HepG2 (cell line): Measurements from ENCODE around the gene HSD17B8. TPM values are rescaled to one million over a fixed set of nuclear protein-coding genes. Genes with fewer than 3 reads are reported as not detected.

Experiments
- AGO1 ChIP-seq: fragments of 200-400 bp; formaldehyde crosslinking; IDR thresholded peaks from 2 replicates; pipeline ENCODE4 v1.6.1; 2017; ENCODE audit warnings: mild to moderate bottlenecking, low read depth, low read length, moderate library complexity; ENCODE audit not compliant: poor library complexity, severe bottlenecking
- FOXA1 ChIP-seq, 2 experiments: fragments of 450-650 bp in 1 of 2; sonication (generic) in 1 of 2; formaldehyde crosslinking in 1 of 2; IDR thresholded peaks; 2 replicates each; pipeline versions ENCODE4 v1.4.0 to v1.6.1; 2016 to 2020; ENCODE audit warnings: missing genetic modification reagents in 1 of 2
- HMGA1 ChIP-seq: sonication (generic); formaldehyde crosslinking; conservative IDR thresholded peaks from 2 replicates; pipeline ENCODE4 v1.4.0; 2020; ENCODE audit warnings: missing genetic modification reagents
- HNRNPLL ChIP-seq: fragments of 200-400 bp; formaldehyde crosslinking; IDR thresholded peaks from 2 replicates; pipeline ENCODE4 v1.6.1; 2017; ENCODE audit warnings: mild to moderate bottlenecking, low read depth, low read length; ENCODE audit not compliant: poor library complexity, severe bottlenecking
- IKZF1 ChIP-seq: fragments of 450-650 bp; IDR thresholded peaks from 2 replicates; pipeline ENCODE4 v1.7.1; 2016
- KLF13 ChIP-seq: sonication (generic); formaldehyde crosslinking; IDR thresholded peaks from 2 replicates; pipeline ENCODE4 v1.4.0; 2020; ENCODE audit warnings: mild to moderate bottlenecking, missing genetic modification reagents
- NFRKB ChIP-seq: fragments of 450-650 bp; IDR thresholded peaks from 2 replicates; pipeline ENCODE4 v1.6.1; 2017
- NR2F1 ChIP-seq, 2 experiments: fragments of 450-650 bp in 1 of 2; formaldehyde crosslinking in 1 of 2; IDR thresholded peaks; 2 replicates each; pipeline versions ENCODE4 v1.5.0 to v1.6.1; 2016 to 2020; ENCODE audit warnings: mild to moderate bottlenecking in 1 of 2, missing compliant biosample characterization in 1 of 2, missing genetic modification reagents in 1 of 2, moderate library complexity in 1 of 2
- TAF1 ChIP-seq: sonication (generic); formaldehyde crosslinking; IDR thresholded peaks from 2 replicates; pipeline ENCODE4 v1.4.0; 2020; ENCODE audit warnings: missing genetic modification reagents
- TCF12 ChIP-seq, 2 experiments: fragments of 450-650 bp in 1 of 2; sonication (generic) in 1 of 2; formaldehyde crosslinking in 1 of 2; IDR thresholded peaks; 2 replicates each; pipeline versions ENCODE4 v1.6.1 to v1.8.0; 2017 to 2022; ENCODE audit warnings: antibody characterized with exemption in 1 of 2, mild to moderate bottlenecking in 1 of 2, missing genetic modification reagents in 1 of 2, moderate library complexity in 1 of 2
- TCF7L2 ChIP-seq: IDR thresholded peaks from 2 replicates; pipeline ENCODE4 v1.6.1; 2011; ENCODE audit warnings: mild to moderate bottlenecking, low read depth, low read length, moderate library complexity
- ZC3H4 ChIP-seq: sonication (generic); formaldehyde crosslinking; IDR thresholded peaks from 2 replicates; pipeline ENCODE4 v1.4.0; 2020; ENCODE audit warnings: missing genetic modification reagents, borderline replicate concordance
- ZNF333 ChIP-seq: sonication (generic); formaldehyde crosslinking; IDR thresholded peaks from 2 replicates; pipeline ENCODE4 v1.4.0; 2020; ENCODE audit warnings: mild to moderate bottlenecking, missing genetic modification reagents, borderline replicate concordance
- ZNF619 ChIP-seq: sonication (generic); formaldehyde crosslinking; IDR thresholded peaks from 2 replicates; pipeline ENCODE4 v1.4.0; 2020; ENCODE audit warnings: mild to moderate bottlenecking, missing genetic modification reagents
- ZSCAN22 ChIP-seq: sonication (generic); formaldehyde crosslinking; IDR thresholded peaks from 2 replicates; pipeline ENCODE4 v1.4.0; 2020; ENCODE audit warnings: mild to moderate bottlenecking, missing genetic modification reagents
- polyA plus RNA-seq, 8 experiments: library from polyadenylated mRNA; depleted of rRNA in 3 of 8; stranded (reverse) in 7 of 8; unstranded in 1 of 8; fragments of >200 nt; fragmentation: Illumina TruSeq in 4 of 8; extraction: Trizol in 4 of 8; gene quantifications; 2 replicates each; pipeline versions ENCODE4 v1.2.1 to v1.2.3, GENCODE V29; 2011 to 2016; ENCODE audit warnings: low read depth in 4 of 8, missing spikeins in 1 of 8, mixed read lengths in 1 of 8; ENCODE audit not compliant: insufficient read depth in 1 of 8
- total RNA-seq, 5 experiments: library from RNA; depleted of rRNA; stranded (reverse); fragments of >200 nt; fragmentation: Illumina TruSeq; extraction: Trizol; gene quantifications; 2 replicates each; pipeline ENCODE4 v1.2.3, GENCODE V29; 2016; ENCODE audit warnings: low read depth in 1 of 5
- TF ChIP-seq, protein P1 (sequence below): sonication (generic); formaldehyde crosslinking; IDR thresholded peaks from 2 replicates; pipeline ENCODE4 v1.5.0; 2020; ENCODE audit warnings: missing genetic modification reagents
- TF ChIP-seq, protein P2 (sequence below): IDR thresholded peaks from 2 replicates; pipeline ENCODE4 v1.4.0; 2020; ENCODE audit warnings: mild to moderate bottlenecking, missing genetic modification reagents
- TF ChIP-seq, protein P3 (sequence below): sonication (generic); formaldehyde crosslinking; IDR thresholded peaks from 2 replicates; pipeline ENCODE4 v1.4.0; 2020; ENCODE audit warnings: mild to moderate bottlenecking, missing genetic modification reagents, borderline replicate concordance

The HSD17B8 gene
- total and polyA plus RNA-seq, 2 of the 13 experiments (the other 11 are each of a cell fraction or from before 2014, with no cell fraction given), result 12.6 to 20.1 TPM

DNA sequence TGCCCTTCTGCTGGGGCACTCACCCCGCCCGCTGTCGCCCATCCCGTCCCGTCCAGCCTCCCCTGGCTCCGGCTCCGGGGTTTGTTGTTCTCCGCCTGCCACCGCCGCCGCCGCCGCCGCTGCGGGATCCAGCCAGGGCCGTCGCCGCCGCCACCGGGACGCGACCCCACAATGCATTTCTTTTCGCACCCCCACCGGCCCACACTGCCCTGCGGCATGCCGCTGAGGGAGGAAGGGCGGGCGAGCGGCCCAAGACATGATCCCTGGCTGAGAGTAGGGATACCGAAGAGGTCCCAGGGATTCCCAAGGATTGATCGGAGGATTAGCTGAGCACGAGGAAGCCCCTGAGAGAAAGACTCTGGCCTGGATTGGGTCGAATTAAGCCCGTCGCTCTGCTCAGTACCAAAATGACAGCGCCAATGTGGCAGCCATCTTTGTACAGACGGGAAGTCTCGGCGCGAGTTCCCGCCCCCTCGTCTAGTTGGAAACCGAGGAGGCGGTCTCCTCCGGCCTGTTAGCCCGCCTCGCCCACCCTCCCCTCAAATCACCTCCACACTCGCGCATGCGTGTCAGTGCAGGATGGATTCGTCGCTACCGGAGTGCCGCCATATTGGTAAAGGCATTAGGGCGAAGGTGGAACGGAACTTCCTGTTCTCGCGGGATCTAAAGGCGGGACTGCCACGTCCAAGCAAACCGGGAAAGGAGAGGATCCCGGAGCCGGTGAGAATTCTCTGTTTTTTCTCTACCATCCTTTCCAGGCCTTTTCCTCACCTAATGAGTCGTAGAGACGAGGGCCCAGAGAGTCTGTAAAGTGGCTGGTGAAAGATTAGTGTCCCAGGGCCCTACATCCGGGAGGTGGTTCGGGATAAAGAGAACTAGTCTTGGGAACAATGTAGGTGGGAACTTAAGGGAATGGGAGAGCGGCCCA is 4.0 kb upstream of the HSD17B8 start, which contains the start of the genes RXRB and SLC39A7 (continued):
- TF ChIP-seq ZC3H4 (CRISPR knock-in tag), result peak; percentile 4; the same call in 1 of the 2 replicates
- TF ChIP-seq, protein P1, sequence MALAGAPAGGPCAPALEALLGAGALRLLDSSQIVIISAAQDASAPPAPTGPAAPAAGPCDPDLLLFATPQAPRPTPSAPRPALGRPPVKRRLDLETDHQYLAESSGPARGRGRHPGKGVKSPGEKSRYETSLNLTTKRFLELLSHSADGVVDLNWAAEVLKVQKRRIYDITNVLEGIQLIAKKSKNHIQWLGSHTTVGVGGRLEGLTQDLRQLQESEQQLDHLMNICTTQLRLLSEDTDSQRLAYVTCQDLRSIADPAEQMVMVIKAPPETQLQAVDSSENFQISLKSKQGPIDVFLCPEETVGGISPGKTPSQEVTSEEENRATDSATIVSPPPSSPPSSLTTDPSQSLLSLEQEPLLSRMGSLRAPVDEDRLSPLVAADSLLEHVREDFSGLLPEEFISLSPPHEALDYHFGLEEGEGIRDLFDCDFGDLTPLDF (CRISPR knock-in tag), result peak; percentile 68; the same call in 1 of the 2 replicates
- TF ChIP-seq, protein P2, sequence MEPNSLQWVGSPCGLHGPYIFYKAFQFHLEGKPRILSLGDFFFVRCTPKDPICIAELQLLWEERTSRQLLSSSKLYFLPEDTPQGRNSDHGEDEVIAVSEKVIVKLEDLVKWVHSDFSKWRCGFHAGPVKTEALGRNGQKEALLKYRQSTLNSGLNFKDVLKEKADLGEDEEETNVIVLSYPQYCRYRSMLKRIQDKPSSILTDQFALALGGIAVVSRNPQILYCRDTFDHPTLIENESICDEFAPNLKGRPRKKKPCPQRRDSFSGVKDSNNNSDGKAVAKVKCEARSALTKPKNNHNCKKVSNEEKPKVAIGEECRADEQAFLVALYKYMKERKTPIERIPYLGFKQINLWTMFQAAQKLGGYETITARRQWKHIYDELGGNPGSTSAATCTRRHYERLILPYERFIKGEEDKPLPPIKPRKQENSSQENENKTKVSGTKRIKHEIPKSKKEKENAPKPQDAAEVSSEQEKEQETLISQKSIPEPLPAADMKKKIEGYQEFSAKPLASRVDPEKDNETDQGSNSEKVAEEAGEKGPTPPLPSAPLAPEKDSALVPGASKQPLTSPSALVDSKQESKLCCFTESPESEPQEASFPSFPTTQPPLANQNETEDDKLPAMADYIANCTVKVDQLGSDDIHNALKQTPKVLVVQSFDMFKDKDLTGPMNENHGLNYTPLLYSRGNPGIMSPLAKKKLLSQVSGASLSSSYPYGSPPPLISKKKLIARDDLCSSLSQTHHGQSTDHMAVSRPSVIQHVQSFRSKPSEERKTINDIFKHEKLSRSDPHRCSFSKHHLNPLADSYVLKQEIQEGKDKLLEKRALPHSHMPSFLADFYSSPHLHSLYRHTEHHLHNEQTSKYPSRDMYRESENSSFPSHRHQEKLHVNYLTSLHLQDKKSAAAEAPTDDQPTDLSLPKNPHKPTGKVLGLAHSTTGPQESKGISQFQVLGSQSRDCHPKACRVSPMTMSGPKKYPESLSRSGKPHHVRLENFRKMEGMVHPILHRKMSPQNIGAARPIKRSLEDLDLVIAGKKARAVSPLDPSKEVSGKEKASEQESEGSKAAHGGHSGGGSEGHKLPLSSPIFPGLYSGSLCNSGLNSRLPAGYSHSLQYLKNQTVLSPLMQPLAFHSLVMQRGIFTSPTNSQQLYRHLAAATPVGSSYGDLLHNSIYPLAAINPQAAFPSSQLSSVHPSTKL (CRISPR knock-in tag), result peak; percentile 70; the same call in 1 of the 2 replicates
- TF ChIP-seq HMGA1 (CRISPR knock-in tag), result no peak
- no peak for TF ChIP-seq IKZF1
- no peak for TF ChIP-seq TCF7L2
- peak; percentile 46 for TF ChIP-seq HNRNPLL
- TF ChIP-seq TAF1, result peak; percentile 93
- TF ChIP-seq ZNF619, result peak; percentile 78; the same call in 1 of the 2 replicates
- peak; percentile 91; the same call in 1 of the 2 replicates for TF ChIP-seq KLF13 (CRISPR knock-in tag)
- TF ChIP-seq TCF12 (IDR thresholded peaks at IDR 0.05), result no peak
- peak; percentile 90 for TF ChIP-seq TCF12 (CRISPR knock-in tag; IDR thresholded peaks at IDR 0.05)
- TF ChIP-seq, protein P3, sequence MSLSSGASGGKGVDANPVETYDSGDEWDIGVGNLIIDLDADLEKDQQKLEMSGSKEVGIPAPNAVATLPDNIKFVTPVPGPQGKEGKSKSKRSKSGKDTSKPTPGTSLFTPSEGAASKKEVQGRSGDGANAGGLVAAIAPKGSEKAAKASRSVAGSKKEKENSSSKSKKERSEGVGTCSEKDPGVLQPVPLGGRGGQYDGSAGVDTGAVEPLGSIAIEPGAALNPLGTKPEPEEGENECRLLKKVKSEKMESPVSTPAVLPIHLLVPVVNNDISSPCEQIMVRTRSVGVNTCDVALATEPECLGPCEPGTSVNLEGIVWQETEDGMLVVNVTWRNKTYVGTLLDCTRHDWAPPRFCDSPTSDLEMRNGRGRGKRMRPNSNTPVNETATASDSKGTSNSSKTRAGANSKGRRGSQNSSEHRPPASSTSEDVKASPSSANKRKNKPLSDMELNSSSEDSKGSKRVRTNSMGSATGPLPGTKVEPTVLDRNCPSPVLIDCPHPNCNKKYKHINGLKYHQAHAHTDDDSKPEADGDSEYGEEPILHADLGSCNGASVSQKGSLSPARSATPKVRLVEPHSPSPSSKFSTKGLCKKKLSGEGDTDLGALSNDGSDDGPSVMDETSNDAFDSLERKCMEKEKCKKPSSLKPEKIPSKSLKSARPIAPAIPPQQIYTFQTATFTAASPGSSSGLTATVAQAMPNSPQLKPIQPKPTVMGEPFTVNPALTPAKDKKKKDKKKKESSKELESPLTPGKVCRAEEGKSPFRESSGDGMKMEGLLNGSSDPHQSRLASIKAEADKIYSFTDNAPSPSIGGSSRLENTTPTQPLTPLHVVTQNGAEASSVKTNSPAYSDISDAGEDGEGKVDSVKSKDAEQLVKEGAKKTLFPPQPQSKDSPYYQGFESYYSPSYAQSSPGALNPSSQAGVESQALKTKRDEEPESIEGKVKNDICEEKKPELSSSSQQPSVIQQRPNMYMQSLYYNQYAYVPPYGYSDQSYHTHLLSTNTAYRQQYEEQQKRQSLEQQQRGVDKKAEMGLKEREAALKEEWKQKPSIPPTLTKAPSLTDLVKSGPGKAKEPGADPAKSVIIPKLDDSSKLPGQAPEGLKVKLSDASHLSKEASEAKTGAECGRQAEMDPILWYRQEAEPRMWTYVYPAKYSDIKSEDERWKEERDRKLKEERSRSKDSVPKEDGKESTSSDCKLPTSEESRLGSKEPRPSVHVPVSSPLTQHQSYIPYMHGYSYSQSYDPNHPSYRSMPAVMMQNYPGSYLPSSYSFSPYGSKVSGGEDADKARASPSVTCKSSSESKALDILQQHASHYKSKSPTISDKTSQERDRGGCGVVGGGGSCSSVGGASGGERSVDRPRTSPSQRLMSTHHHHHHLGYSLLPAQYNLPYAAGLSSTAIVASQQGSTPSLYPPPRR (CRISPR knock-in tag), result 0 out of 2 replicates have a peak, but pooled peaks have one; percentile 17
- TF ChIP-seq AGO1, result peak; percentile 74
- TF ChIP-seq NFRKB, result peak; percentile 87
- TF ChIP-seq NR2F1 (CRISPR knock-in tag; IDR thresholded peaks at IDR 0.05), result no peak; a peak in 2 of 4 replicates
- peak; percentile 47; the same call in 1 of the 2 replicates for TF ChIP-seq ZNF333 (CRISPR knock-in tag)
- TF ChIP-seq ZSCAN22 (CRISPR knock-in tag), result peak; percentile 15; the same call in 1 of the 2 replicates
- no peak for TF ChIP-seq FOXA1 (IDR thresholded peaks at IDR 0.05)
- peak; percentile 54; the same call in 1 of the 2 replicates for TF ChIP-seq FOXA1 (CRISPR knock-in tag; IDR thresholded peaks at IDR 0.05)
